Measurements from ENCODE around the gene IGSF23.

DNA sequence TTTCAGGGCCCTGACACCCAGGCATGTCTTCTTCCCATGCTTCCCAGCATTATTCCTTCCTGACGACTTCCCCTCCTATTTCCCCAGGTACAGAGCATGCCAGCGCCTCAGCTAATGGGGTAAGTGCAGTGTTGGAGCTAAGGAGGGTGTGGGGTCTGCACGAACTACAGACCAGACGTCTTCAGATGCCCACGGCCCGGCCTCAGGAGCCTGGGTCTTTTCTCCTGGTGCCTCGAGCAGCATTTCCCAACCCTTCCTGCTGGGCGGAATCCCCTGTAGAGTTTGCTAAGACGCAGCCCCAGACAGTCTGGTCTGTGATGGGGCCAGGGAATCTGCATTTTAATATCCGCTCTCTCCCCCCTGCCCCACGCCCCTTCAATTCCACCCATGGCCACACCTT is 47.8 kb downstream of the IGSF23 start:
- TF ChIP-seq, protein P1, sequence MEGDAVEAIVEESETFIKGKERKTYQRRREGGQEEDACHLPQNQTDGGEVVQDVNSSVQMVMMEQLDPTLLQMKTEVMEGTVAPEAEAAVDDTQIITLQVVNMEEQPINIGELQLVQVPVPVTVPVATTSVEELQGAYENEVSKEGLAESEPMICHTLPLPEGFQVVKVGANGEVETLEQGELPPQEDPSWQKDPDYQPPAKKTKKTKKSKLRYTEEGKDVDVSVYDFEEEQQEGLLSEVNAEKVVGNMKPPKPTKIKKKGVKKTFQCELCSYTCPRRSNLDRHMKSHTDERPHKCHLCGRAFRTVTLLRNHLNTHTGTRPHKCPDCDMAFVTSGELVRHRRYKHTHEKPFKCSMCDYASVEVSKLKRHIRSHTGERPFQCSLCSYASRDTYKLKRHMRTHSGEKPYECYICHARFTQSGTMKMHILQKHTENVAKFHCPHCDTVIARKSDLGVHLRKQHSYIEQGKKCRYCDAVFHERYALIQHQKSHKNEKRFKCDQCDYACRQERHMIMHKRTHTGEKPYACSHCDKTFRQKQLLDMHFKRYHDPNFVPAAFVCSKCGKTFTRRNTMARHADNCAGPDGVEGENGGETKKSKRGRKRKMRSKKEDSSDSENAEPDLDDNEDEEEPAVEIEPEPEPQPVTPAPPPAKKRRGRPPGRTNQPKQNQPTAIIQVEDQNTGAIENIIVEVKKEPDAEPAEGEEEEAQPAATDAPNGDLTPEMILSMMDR (IDR thresholded peaks at IDR 0.05; ENCODE audit: insufficient read depth, low read length, poor library complexity, severe bottlenecking): no peak
- no peak for TF ChIP-seq EZH2phosphoT487 (conservative IDR thresholded peaks at IDR 0.05; ENCODE audit: low read length)

All from SU-DHL-6 (cell line).